SU-DHL-6 (cell line): ENCODE measurements around the gene RAG1.

Source experiments
- H2AFZ ChIP-seq: fragments of 200-600 bp; sonication (generic); 2 replicates; pipeline ENCODE4 v1.6.1; 2014; ENCODE audit warnings: low read depth, mild to moderate bottlenecking, moderate library complexity, mixed read lengths, antibody characterized with exemption, low read length; ENCODE audit not compliant: severe bottlenecking
- H3F3A ChIP-seq: fragments of 200-600 bp; shearing (Covaris generic); 2 replicates; pipeline ENCODE4 v1.6.0; 2016; ENCODE audit warnings: antibody characterized with exemption, mild to moderate bottlenecking; ENCODE audit not compliant: insufficient read depth
- H3K27ac ChIP-seq: fragments of 200-600 bp; sonication (generic); 2 replicates; pipeline ENCODE4 v1.5.1; 2016; ENCODE audit warnings: low read depth, mild to moderate bottlenecking, low read length, moderate library complexity, mixed read lengths
- H3K27me3 ChIP-seq: fragments of 200-600 bp; sonication (generic), shearing (Covaris generic); 2 replicates; pipeline ENCODE4 v1.6.0; 2014; ENCODE audit warnings: mild to moderate bottlenecking, low read length
- H3K36me3 ChIP-seq: fragments of 200-600 bp; sonication (generic); 2 replicates; pipeline ENCODE4 v1.6.1; 2014; ENCODE audit warnings: mild to moderate bottlenecking, low read length, mixed read lengths
- H3K4me2 ChIP-seq: fragments of 300-600, 200-600 bp; shearing (Covaris generic), sonication (generic); 2 replicates; pipeline ENCODE4 v1.6.0; 2014; ENCODE audit warnings: low read length, low read depth, mild to moderate bottlenecking; ENCODE audit not compliant: poor library complexity, severe bottlenecking
- H3K4me3 ChIP-seq: fragments of 200-600 bp; sonication (generic); 2 replicates; pipeline ENCODE4 v1.5.1; 2014; ENCODE audit warnings: antibody characterized with exemption, low read length, mild to moderate bottlenecking, mixed read lengths; ENCODE audit not compliant: insufficient read depth, poor library complexity, severe bottlenecking
- H3K79me2 ChIP-seq: fragments of 200-600 bp; sonication (generic); 2 replicates; pipeline ENCODE4 v1.6.1; 2014; ENCODE audit warnings: mild to moderate bottlenecking, low read length, moderate library complexity; ENCODE audit not compliant: insufficient read depth
- H3K9ac ChIP-seq: fragments of 200-600 bp; sonication (generic); 2 replicates; pipeline ENCODE4 v1.7.0; 2014; ENCODE audit warnings: mild to moderate bottlenecking, low read length
- H3K9me2 ChIP-seq: fragments of 200-600 bp; sonication (generic); replicated peaks from 2 replicates; pipeline ENCODE4 v1.6.1; 2014; ENCODE audit warnings: low read length; ENCODE audit not compliant: insufficient read depth
- H3K9me3 ChIP-seq: fragments of 200-600 bp; sonication (generic); 2 replicates; pipeline ENCODE4 v1.6.1; 2014; ENCODE audit warnings: low read length, mixed read lengths; ENCODE audit not compliant: insufficient read depth
- H4K20me1 ChIP-seq: fragments of 200-600 bp; sonication (generic); 2 replicates; pipeline ENCODE4 v1.6.1; 2014; ENCODE audit warnings: low read depth, mild to moderate bottlenecking, antibody characterized with exemption, low read length, moderate library complexity, mixed read lengths
- CTCF ChIP-seq: fragments of 200-600 bp; sonication (generic); IDR thresholded peaks from one replicate; pipeline ENCODE4 v1.5.1; 2017; ENCODE audit warnings: antibody characterized with exemption, mild to moderate bottlenecking, low read length, moderate library complexity; ENCODE audit not compliant: insufficient read depth, poor library complexity, severe bottlenecking
- EZH2phosphoT487 ChIP-seq: fragments of 200-600 bp; sonication (generic), shearing (Covaris generic); conservative IDR thresholded peaks from 2 replicates; pipeline ENCODE4 v1.6.1; 2018; ENCODE audit warnings: mild to moderate bottlenecking, antibody characterized with exemption, low read length, moderate library complexity, mixed read lengths

The RAG1 gene

GRCh38 chr11:36574486-36574885 is 6.7 kb downstream of the RAG1 start:
- Histone ChIP-seq H3K9me3 (no peaks in the 10 kb centered on the region), H2AFZ (no peak overlapping the region), H3K4me3 (no peak overlapping the region), H3K9ac (no peak overlapping the region), H3K27ac (no peak overlapping the region), H3K79me2 (no peaks in the 10 kb centered on the region), H3K4me2 (no peak overlapping the region), H3F3A (no peaks in the 10 kb centered on the region), H4K20me1 (no peaks in the 10 kb centered on the region), H3K27me3 (no peaks in the 10 kb centered on the region), H3K36me3 (no peaks in the 10 kb centered on the region), H3K9me2 (no peaks in the 10 kb centered on the region)
- TF ChIP-seq CTCF (no peak), EZH2phosphoT487 (no peak)

- H3K27me3 ChIP-seq, result no peaks in the 10 kb centered on the region
- no peaks in the 10 kb centered on the region for H3F3A ChIP-seq
- no peaks in the 10 kb centered on the region for H3K79me2 ChIP-seq
- H3K4me2 ChIP-seq, result no peak overlapping the region
- no peaks in the 10 kb centered on the region for H4K20me1 ChIP-seq
- no peak overlapping the region for H3K4me3 ChIP-seq
- H3K9me3 ChIP-seq, result peaks cover 15% of the 10 kb centered on the region; the same call in 1 of the 2 replicates
- H3K27ac ChIP-seq, result no peak overlapping the region
- no peaks in the 10 kb centered on the region for H3K36me3 ChIP-seq
- no peak overlapping the region for H2AFZ ChIP-seq
- TF ChIP-seq CTCF (no peak), EZH2phosphoT487 (no peak)
- H3K9ac ChIP-seq, result no peak overlapping the region
- H3K9me2 ChIP-seq, result no peaks in the 10 kb centered on the region
Observed at GRCh38 chr11:36577373-36577772, 9.6 kb downstream of the RAG1 start.

DNA sequence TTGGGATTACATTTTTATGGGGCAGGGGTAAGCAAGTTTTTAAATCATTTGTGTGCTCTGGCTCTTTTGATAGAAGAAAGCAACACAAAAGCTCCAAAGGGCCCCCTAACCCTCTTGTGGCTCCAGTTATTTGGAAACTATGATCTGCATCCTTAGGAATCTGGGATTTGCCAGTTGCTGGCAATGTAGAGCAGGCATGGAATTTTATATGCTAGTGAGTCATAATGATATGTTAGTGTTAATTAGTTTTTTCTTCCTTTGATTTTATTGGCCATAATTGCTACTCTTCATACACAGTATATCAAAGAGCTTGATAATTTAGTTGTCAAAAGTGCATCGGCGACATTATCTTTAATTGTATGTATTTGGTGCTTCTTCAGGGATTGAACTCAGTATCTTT is 10.1 kb downstream of the RAG1 start:
- Histone ChIP-seq H3K4me3 (no peak overlapping the region), H3K9me3 (peaks cover 15% of the 10 kb centered on the region; the same call in 1 of the 2 replicates), H3K4me2 (no peak overlapping the region), H3K27ac (no peak overlapping the region), H2AFZ (no peak overlapping the region), H3K79me2 (no peaks in the 10 kb centered on the region), H3K9me2 (no peaks in the 10 kb centered on the region), H4K20me1 (no peaks in the 10 kb centered on the region), H3F3A (no peaks in the 10 kb centered on the region), H3K27me3 (no peaks in the 10 kb centered on the region), H3K9ac (no peak overlapping the region), H3K36me3 (no peaks in the 10 kb centered on the region)
- no peak for TF ChIP-seq EZH2phosphoT487
- TF ChIP-seq CTCF, result no peak
